NCI-H345 treated with DMSO at 0.1 percent for 48 hours (cell line): ENCODE results near the gene RBCK1.
"Not testable (repeated sequence)": the region's sequence is repeated elsewhere in the genome, so short reads cannot be mapped to it uniquely, and the experiment has no call there.

Experiments used
- DNase-seq: peaks from one replicate; lab custom pipeline; 2025; ENCODE audit not compliant: unreplicated experiment; lab: John Stamatoyannopoulos, UW

The RBCK1 gene

DNA sequence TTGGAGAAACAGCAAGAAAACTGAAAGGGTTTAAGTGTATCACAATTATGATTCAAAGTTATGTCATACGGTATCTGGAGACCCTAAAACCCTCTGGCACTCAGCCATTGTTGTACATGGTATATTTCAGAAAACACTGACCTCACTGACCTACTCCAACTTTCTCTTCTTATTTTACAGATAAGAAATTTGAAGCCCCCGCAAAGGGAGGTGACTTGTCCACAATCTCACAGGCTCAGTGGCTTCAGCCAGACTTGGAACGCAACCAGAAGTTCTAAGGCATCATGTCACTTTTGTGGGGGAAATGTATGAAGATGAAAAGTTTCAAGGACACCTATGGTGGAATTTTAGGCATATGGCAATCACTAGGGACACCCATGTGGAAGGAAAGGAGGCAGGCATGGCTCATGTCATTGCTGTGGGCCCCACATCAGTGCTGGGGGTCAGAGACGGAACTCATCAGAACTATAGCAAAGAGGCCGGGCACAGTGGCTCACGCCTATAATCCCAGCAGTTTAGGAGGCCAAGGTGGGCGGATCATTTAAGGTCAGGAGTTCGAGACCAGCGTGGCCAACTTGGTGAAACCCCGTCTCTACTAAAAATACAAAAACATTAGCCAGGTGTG, 32.7 kb upstream of the RBCK1 start:
- no peak for DNase-seq

DNA sequence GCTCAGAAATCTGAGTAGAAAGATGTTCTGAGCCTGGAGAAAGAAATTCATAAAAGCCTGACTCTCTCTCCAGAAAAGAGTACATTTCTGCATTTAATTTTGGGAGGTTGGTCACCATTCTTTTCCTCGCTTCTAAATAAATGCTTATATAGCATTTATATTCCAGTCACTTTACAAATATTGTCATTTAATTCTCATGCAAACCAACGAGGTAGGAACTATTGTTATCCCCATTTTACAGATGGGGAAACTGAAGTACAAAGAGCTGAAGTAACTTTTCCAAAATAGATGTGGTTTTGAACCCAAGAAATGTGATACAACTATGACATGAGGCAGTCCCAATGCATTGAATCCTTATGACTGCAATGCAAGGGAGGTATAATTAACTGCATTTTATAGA, 32.0 kb upstream of the RBCK1 start:
- no peak for DNase-seq

DNA sequence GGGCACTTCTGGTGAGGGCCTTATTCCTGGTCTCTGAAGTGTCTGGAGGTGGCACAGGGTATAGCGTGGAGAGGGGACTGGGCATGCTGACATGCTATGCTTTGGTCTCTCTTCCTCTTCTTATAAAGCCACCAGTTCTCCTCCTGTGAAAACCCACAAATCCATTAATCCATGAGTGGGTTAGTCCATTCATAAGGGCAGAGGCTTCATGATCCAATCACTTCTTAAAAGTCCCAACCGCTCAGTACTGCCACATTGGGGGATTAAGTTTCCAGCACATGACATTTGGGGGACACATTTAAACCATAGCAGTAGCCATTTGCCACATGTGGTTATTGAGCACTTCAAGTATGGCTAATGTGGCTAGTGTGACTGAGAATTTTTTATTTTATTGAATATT, 31.3 kb upstream of the RBCK1 start:
- DNase-seq = no peak

DNA sequence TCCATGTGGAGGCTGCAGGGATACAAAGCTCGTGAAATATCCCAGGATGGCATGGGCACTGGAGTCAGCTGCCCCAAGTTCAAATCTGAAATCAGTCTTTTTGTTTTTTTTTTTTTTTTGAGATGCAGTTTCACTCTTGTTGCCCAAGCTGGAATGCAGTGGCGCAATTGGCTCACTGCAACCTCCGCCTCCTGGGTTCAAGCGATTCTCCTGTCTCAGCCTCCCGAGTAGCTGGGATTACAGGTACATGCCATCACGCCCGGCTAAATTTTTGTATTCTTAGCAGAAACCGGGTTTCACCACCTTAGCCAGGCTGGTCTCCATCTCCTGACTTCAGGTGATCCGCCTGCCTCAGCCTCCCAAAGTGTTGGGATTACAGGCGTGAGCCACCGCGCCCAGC, 30.5 kb upstream of the RBCK1 start:
- DNase-seq = not testable (repeated sequence)

DNA sequence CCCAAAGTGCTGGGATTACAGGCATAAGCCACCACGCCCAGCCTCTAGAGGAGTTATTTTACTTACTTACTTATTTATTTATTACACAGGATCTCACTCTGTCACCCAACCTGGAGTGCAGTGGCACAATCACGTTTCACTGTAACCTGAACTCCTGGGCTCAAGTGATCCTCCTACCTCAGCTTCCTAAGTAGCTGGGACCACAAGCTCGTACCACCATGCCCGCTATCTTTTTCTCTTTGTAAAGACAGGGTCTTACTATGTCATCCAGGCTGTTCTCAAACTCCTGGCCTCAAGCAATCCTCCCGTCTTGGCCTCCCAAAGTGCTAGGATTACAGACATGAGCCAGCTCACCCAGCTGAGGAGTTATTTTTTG, 29.1 kb upstream of the RBCK1 start:
- DNase-seq = no peak

DNA sequence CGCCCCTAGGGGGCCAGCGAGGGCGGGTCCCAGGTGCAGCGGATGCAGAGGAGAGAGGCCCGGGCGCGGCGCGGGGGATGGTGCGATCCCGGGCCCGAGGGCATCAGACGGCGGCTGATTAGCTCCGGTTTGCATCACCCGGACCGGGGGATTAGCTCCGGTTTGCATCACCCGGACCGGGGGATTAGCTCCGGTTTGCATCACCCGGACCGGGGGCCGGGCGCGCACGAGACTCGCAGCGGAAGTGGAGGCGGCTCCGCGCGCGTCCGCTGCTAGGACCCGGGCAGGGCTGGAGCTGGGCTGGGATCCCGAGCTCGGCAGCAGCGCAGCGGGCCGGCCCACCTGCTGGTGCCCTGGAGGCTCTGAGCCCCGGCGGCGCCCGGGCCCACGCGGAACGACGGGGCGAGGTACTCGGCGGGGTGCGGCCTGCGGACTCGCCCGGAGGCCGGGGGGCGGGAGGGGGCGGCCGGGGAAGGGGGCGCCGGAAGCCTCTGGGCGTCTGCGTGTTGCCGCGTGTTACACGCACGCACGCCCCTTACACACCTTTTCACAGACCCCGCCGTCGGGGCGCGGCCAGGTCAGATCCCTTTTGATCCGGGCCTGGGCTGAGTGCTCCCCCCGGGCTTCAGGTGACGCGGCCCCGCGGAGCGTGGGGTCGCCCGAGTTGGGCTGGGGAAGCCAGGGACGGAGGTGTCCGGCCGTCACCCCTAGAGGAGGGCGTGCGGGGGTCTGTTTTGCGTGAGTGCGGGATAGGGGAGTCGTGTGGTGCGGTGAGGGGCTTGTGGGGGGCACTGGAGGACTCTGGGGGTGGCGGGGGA, 27.1 kb upstream of the RBCK1 start:
- peak; percentile 31 for DNase-seq

DNA sequence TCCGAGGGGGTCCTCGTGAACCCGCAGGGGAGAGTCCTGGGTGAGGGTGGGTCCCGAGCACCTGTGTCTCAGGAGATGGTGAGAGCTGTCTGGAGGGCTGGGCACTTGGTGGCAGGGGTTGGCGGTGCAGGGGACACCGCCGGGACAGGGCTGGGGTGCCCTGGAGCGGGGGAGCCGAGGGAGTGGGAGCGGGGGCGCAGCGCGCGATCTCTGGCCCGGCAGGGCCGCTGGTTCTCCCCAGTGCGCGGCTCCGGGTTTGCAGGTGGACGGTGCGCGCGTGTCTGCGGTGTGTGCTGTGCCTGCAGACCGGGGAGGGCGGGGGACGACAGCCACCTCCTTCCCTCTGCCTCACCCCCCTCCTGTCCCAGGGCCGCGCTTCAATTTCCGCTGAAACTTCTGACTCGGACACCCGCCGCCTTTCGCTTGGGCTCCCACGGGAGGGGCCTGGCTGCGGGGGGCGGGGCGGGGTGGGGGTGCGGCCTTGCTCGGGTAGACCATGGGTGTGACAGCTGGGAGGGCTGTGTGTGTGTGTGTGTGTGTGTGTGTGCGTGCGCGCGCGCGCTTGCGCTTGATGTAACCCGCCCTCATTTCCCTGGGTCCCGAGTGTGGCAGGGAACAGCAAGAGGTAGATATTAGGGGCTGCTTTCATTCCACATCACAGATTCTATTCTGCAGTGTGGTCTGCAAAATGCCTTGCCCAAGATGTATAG, 26.4 kb upstream of the RBCK1 start:
- peak; percentile 29 for DNase-seq

DNA sequence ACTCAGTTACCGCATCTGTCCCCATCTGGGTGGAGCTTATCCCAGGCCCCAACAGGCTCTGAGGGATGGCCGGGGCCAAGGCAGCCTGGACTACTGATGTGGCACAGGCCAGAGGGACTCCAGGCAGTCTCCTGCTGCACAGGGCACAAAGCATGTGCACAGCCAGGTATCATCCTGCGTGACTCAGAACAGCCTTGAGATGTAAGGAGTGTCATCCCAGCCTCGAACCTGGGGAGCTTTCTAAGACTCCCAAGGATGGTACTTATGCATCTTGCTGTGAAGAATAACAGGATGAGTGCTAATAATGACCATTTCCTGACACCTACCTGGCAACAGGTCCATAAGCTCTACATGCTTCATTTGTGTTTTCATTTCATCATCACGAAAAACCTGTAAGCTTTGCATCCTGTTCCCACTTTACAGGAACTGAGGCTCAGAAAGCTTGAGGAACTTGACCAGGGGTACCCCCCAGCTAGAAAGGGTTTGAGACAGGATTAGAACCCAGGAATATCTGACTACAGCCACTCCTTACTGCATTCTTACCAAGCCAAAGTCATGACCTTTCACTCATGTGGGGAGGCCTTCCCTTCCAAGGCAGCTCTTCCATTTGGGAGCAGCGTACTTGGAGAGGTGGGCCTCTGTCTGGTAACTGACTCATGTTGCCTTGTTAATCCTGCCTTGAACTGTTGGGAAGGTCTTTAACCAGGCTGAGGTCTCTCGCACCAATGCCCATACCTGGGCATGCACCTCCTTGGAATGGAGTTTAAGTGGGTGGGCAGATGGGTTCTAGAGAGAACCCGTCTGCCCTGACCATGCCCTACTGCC, 25.6 kb upstream of the RBCK1 start:
- no peak for DNase-seq

DNA sequence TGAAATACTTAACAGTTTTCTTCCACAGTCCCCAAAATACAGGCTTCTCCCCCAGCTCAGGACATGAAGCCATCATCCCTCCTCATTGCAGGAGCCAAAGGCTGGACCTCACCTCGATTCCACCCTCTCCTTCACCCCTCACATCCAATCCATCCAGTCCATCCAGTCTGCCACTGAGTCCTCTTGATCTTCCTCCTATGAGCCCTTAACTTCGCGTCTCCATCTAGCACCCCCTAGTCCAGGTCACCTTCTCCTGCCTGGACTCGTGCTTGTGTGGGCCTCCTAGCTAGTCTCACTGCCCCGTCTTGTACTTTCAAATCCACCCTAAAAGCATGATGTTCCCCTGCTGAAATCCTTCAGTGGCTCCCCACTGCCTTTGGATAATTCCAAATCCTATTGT, 24.2 kb upstream of the RBCK1 start:
- no peak for DNase-seq

DNA sequence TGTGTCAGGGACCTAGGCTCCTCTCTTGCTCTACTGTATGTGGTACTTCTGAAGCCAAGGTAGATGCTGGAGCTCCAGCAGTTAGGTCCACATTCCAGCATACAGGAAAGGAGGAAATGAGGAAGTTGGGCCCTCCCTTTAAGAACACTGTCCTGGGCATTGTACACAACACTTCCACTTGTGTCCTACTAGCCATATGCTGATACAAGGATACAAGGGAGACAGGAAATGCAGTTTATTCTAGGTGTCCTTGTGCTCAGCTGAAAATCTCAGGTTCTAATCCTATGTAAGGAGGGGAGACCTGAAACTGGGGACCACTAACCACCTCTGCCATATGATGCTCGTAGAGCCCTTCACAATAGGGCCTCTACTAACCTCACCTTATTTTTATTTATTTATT, 23.4 kb upstream of the RBCK1 start:
- no peak for DNase-seq

DNA sequence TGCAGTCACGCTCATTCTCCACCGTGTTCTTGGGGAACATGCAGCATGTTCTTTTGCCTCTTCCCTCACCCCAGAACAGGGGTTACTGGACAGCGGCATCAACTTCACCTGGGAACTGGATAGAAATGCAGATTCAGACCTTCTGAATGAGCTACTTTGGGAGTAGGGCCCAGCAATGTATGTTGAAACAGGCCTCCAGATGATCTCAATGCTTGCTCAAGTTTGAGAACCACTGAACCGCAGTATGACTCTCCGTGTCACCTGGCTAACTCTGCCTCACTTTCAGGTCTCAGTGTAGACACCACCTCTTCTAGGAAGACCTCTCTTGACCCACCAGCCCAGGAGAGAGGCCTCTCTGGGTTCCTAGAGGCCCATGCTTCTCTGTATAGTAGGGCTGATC, 22.7 kb upstream of the RBCK1 start:
- DNase-seq = no peak

DNA sequence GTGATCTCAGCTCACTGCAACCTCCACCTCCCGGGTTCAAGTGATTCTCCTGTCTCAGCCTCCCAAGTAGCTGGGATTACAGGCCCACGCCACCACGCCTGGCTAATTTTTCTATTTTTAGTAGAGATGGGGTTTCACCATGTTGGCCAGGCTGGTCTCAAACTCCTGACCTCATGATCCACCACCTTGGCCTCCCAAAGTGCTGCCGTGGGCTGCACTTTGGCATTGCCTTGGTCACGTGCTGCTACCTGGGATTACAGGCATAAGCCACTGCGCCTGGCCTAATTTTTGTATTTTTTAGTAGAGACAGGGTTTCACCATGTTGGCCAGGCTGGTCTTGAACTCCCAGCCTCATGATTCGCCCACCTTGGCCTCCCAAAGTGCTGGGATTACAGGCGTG, 21.5 kb upstream of the RBCK1 start:
- not testable (repeated sequence) for DNase-seq

DNA sequence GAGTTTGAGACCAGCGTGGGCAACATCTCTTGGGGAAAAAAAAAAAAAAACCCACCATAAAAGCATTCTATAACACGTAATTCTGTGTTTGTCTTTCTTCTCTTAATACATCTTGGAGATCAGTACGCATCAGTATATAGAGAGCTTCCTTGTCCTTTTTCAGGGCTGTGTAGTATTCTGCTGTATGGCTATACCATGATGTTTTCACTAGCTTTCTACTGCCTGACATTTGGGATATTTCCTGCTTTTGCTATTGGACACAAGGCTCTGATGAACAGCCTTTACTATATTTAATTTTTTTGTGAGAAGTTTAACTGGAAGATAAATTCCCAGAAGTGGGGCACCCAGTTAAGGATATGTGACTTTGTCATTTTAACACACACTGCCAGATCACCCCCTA, 20.6 kb upstream of the RBCK1 start:
- no peak for DNase-seq

DNA sequence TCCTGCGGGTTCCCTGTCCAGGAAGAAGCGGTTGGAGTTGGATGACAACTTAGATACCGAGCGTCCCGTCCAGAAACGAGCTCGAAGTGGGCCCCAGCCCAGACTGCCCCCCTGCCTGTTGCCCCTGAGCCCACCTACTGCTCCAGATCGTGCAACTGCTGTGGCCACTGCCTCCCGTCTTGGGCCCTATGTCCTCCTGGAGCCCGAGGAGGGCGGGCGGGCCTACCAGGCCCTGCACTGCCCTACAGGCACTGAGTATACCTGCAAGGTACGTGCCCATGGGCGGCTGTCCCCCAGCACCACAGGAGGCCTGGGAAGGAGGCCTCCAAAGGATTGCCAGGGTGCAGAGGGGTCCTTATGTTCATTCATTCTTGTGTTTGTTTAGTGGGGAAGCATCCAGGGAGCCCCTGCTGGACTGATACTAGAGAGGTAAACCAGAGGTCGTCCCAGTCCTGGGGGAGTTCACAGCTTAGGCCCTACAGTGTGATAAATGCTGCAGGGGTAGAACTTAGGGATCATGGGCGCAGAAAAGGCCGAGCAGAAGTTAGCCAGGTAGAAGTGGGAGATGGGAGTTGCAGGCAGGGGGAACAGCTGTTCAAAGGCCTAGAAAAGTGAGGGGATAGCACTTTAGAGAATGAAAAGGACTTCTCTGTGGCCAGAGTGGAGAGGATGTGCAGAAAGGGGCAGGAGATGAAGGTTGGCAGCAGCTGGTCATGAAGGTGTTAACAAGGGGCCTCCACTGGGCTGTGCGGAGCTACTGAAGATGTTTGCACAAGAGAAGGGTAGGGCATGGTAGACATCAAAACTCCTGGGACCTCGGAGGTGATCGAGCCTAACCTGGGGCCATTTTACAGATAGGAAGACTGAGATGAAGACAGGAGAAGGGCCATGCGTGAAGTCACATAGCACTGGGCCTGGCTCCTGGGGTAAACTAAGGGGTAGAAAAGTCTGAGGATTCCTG, 19.8 kb upstream of the RBCK1 start:
- DNase-seq = no peak

DNA sequence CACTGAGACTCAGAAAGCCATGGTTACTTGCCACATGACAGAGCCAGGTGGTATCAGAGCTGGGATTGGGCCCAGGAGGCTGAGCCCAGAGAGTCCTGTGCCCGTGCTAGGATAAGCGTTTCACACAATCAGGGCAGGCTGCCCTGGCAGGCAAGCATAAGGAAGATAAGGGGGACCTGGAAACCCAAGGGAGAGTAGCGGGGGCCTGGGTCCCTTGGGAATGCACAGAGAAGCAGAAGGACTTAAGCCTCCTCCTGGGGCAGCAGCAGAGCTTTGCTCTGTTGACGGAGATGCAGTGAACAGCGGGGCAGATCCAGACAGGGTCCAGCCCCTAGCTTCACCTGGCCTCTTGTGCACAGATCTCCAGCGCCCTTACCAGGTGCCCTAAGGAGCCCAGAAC, 18.9 kb upstream of the RBCK1 start:
- DNase-seq = no peak

DNA sequence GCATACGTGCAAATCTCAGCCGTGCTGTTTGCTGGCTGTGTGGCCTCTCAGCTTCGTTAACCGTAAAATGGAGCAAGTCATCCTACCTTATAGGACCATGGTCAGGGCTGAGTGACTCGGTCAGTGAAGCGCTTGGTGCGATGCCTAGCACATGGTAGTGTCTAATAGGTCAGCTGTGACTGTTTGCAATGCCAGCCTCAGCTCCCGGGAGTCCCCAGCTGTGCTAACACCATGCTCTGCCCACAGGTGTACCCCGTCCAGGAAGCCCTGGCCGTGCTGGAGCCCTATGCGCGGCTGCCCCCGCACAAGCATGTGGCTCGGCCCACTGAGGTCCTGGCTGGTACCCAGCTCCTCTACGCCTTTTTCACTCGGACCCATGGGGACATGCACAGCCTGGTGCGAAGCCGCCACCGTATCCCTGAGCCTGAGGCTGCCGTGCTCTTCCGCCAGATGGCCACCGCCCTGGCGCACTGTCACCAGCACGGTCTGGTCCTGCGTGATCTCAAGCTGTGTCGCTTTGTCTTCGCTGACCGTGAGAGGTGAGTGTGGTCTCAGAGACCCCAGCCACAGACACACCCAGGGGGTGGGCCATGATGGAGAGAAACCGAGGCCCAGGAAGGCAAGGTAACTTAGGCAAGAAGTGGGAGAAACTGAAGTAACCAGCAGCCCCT, 16.9 kb upstream of the RBCK1 start:
- DNase-seq = no peak

DNA sequence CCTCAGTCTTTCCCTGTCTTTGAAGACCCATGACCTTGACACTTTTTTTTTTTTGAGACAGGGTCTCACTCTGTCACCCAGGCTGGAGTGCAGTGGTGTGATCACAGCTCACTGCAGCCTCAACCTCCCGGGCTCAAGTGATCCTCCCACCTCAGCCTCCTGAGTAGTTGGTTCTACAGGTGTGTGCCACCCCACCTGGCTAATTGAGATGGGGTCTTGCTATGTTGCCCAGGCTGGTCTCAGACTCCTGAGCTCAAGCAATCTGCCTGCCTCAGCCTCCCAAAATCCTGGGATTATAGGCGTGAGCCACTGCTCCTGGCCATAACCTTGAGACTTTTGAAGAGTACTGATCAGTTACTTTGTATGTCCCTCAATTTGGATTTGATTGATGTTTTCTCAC, 14.8 kb upstream of the RBCK1 start:
- DNase-seq = not testable (repeated sequence)

DNA sequence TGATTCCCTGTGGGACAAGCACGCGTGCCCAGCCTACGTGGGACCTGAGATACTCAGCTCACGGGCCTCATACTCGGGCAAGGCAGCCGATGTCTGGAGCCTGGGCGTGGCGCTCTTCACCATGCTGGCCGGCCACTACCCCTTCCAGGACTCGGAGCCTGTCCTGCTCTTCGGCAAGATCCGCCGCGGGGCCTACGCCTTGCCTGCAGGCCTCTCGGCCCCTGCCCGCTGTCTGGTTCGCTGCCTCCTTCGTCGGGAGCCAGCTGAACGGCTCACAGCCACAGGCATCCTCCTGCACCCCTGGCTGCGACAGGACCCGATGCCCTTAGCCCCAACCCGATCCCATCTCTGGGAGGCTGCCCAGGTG, 11.9 kb upstream of the RBCK1 start:
- no peak for DNase-seq

DNA sequence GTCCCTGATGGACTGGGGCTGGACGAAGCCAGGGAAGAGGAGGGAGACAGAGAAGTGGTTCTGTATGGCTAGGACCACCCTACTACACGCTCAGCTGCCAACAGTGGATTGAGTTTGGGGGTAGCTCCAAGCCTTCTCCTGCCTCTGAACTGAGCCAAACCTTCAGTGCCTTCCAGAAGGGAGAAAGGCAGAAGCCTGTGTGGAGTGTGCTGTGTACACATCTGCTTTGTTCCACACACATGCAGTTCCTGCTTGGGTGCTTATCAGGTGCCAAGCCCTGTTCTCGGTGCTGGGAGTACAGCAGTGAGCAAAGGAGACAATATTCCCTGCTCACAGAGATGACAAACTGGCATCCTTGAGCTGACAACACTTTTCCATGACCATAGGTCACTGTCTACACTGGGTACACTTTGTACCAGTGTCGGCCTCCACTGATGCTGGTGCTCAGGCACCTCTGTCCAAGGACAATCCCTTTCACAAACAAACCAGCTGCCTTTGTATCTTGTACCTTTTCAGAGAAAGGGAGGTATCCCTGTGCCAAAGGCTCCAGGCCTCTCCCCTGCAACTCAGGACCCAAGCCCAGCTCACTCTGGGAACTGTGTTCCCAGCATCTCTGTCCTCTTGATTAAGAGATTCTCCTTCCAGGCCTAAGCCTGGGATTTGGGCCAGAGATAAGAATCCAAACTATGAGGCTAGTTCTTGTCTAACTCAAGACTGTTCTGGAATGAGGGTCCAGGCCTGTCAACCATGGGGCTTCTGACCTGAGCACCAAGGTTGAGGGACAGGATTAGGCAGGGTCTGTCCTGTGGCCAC, 11.3 kb upstream of the RBCK1 start:
- no peak for DNase-seq
